Tibial nerve (tissue), 4 donors: ENCODE data around the gene CD83.

ENCODE experiments used
- CTCF ChIP-seq, 5 experiments: fragments of 200-600 bp in 3 of 5; fragments of 450-650 bp in 2 of 5; sonication (generic) in 3 of 5; IDR thresholded peaks; one replicate each; pipeline ENCODE4 v1.5.1; 2016 to 2019; ENCODE audit warnings: antibody characterized with exemption in 5 of 5, mild to moderate bottlenecking in 3 of 5, moderate library complexity in 2 of 5
- EP300 ChIP-seq, 2 donors: sonication (generic); formaldehyde crosslinking; IDR thresholded peaks; one replicate each; pipeline ENCODE4 v1.6.1; 2017; ENCODE audit warnings: antibody characterized with exemption in 2 of 2, mild to moderate bottlenecking in 1 of 2

GRCh38 chr6:14151773-14152172, 34.2 kb downstream of the CD83 start:
- TF ChIP-seq CTCF (IDR thresholded peaks at IDR 0.05) = no peak
- TF ChIP-seq EP300 (IDR thresholded peaks at IDR 0.05) = no peak
